ENCODE results near the gene OGFOD1.
A peak's percentile ranks its signal among the peaks of the same experiment; 100 is the strongest.
"Not testable (repeated sequence)": the region's sequence is repeated elsewhere in the genome, so short reads cannot be mapped to it uniquely, and the experiment has no call there.

The OGFOD1 gene

DNA sequence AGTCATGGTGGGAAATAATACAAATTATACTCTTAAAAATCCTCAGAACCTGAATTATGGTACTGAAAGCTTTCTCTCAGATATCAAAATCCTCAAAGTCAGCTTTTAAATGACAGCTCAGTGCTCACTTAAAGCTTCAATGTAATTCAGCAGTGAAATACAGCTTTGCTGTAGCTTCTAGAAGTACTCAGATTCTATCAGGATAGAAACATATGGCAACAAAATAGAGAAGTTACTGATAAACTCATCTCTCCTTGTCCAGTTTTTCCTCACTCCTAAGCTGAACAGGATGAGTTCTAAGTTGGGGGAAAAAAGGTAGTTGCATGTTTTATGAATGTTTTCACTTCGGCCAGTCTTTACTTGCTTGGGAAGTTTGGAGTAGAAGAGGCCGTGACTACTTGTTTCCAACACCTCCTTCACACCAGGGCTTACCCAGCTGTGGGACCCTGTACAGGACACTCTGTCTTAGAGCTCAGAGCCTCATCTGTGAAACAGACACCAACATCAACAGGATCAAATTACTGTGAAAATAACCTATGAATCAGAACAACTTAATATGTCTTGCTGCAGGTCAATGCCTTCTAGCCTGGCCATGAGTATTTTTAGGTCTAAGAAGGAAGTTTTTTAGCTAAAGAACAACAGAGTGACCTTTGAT is 30.2 kb downstream of the OGFOD1 start:
- DNase-seq: no peak

DNA sequence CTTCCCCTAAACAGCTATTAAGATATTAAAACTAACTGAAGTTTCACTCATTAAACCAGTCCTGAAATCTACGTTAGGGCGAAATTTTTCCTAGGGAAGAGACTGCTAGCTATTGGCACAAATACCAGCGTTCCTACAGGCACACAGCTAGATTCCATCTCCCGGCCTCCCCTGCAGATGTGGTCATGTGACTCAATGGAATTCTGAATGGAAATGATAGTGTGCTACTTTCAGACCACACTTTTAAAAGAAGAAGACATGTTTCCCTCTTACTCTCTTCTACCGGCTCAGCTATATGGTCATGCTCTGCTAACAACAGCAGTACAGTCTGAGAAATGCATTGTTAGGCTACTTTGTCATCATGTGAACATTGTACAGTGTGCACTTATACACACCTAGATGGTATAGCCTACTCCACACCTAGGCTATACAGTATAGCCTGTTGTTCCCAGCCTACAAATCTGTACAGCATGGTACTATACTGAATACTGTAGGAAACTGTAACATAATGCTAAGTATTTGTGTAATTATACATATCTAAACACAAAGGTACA is 31.4 kb downstream of the OGFOD1 start:
- DNase-seq: no peak

- no peak for DNase-seq
These were observed 32.0 kb downstream of the OGFOD1 start for GRCh38 chr16:56483394-56483793.

- DNase-seq: no peak
These were observed 36.7 kb downstream of the OGFOD1 start for GRCh38 chr16:56488035-56488434.

GRCh38 chr16:56488868-56489267 is 37.5 kb downstream of the OGFOD1 start:
- DNase-seq: not testable (repeated sequence)

GRCh38 chr16:56491657-56492261 is 40.4 kb downstream of the OGFOD1 start:
- no peak for DNase-seq

DNA sequence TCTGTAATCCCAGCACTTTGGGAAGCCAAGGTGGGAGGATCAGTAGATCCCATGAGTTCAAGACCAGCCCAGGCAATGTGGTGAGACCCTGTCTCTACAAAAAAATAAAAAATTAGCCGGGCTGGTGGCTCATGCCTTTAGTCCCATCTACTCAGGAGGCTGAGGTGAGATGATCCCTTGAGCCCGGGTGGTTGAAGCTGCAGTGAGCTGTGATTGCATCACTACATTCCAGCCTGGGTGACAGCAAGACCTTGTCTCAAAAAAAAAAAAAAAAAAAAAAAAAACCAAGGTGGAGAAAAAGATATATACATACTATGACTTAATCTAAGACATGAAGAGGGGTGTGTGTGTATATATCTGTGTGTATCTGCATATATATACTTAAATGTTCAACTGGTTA is 41.8 kb downstream of the OGFOD1 start:
- DNase-seq: no peak

DNA sequence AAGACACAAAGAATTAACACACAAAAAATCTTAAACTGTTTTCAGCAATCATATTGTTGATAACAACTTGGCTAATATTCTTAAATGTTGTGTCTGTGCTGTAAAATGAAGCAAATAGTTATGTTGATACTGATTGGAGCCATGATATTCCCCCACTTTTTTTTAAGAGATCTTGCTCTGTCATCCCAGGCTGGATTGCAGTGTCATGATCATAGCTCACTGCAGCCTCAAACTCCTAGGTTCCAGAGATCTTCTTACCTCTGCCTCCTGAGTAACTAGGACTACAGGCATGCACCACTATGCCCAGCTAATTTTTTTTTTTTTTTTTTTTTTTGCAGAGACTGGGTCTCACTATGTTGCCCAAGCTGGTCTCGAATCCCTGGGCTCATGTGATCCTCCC is 42.5 kb downstream of the OGFOD1 start:
- no peak for DNase-seq

- no peak for DNase-seq
These were observed 53.8 kb downstream of the OGFOD1 start for GRCh38 chr16:56505181-56505580.

GRCh38 chr16:56506941-56507340 is 55.6 kb downstream of the OGFOD1 start:
- DNase-seq: no peak

- no peak for DNase-seq
These were observed 59.2 kb downstream of the OGFOD1 start for GRCh38 chr16:56510544-56510943.

DNA sequence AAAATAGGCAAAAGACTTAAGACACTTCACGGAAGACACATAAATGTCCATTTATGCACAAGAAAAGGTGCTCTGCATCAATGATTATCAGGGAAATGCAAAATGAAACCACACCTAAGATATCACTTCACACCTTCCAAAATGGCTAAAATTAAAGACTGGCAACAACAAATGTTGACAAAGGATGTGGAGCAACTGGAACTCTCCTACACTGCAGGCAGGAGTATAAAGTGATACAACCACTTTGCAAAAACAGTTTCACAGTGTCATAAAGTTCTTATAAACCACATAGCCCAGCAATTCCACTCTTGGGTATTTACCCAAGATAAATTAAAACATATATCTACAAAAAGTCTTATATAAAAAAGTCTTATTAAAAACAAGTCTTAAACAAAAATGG is 60.7 kb downstream of the OGFOD1 start:
- no peak for DNase-seq

DNA sequence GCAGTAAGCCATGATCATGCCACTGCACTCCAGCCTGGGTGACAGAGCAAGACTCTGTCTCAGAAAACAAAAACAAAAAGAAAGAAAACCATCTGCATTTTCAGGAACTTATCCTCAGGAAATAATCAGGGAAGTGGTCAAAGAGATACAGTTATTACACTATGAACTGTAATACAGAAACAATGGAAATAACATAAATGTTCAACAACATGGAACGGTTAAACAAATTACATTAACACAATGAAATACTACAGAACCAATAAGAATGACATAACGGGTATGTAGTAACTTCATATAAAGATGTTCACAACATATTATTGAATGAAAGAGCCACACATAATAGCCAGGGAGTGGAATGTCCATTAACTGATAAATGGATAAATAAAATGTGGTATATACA is 61.7 kb downstream of the OGFOD1 start:
- no peak for DNase-seq

GRCh38 chr16:56513972-56514371 is 62.6 kb downstream of the OGFOD1 start:
- peak; percentile 83 for DNase-seq

- no peak for DNase-seq
These were observed 63.5 kb downstream of the OGFOD1 start for GRCh38 chr16:56514845-56515244.

GRCh38 chr16:56515665-56516064 is 64.3 kb downstream of the OGFOD1 start:
- DNase-seq: no peak

GRCh38 chr16:56517206-56517605 is 65.9 kb downstream of the OGFOD1 start:
- no peak for DNase-seq

- no peak for DNase-seq
These were observed 67.1 kb downstream of the OGFOD1 start for GRCh38 chr16:56518425-56518824.

GRCh38 chr16:56519459-56520250 is 68.3 kb downstream of the OGFOD1 start, which contains the start of gene BBS2:
BBS2 (minus strand) TSS chr16:56520024; CDS start chr16:56519862, 162 bp downstream.
- DNase-seq: peak; percentile 88

- no peak for DNase-seq
These were observed 68.9 kb downstream of the OGFOD1 start for GRCh38 chr16:56520251-56520577.

DNA sequence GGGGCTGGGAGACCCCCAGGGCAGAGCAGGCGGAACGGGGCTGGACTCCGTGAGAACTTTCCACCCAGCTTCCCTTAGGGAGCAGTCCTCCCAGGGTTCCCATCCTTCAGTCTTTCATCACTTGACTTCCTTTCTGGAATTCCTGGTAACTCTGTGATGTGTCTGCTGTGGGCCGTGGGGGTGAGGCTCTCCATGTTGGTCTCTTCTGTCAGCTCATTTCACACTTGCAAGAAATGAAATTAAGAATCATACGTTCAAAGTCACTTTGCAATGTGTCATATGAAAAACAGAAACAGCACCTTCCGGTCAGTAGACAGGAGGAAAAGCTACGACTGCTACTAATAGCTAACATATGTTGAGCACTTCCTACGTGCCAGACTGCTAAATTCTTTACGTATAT is 73.9 kb downstream of the OGFOD1 start:
- no peak for DNase-seq

Data from hematopoietic multipotent progenitor cell treated with erythropoietin and hydrocortisone succinate and interleukin-3 and kit ligand, for 8 days (in vitro differentiated cells).